A549 (cell line): ENCODE data around the gene COMT. TPM values are rescaled to one million over a fixed set of nuclear protein-coding genes. Genes with fewer than 3 reads are reported as not detected.

Source experiments
- ATAC-seq, 2 experiments: fragments of 200-7000 bp in 1 of 2; fragments of >200 bp in 1 of 2; cut with Nextera tagmentation in 1 of 2; cut with Tn5 transposase in 1 of 2; 3 replicates each; pipeline versions ENCODE4 v1.8.0 to v1.9.1; 2018 to 2020; ENCODE audit warnings: mild to moderate bottlenecking in 1 of 2, moderate library complexity in 1 of 2
- CTCF ChIA-PET: fragments of 300-600 bp; sonication (Branson Sonifier 250); formaldehyde crosslinking; extraction: SDS; loops from one replicate; lab custom pipeline; 2021; ENCODE audit warnings: antibody characterized with exemption, inconsistent platforms; lab: Yijun Ruan, JAX
- POLR2A ChIA-PET: fragments of 350-600 bp; formaldehyde crosslinking; extraction: SDS; loops from one replicate; lab custom pipeline; 2021; ENCODE audit warnings: antibody characterized with exemption, inconsistent platforms; lab: Yijun Ruan, JAX
- DNase-seq, 2 experiments: peaks; one replicate each; pipeline versions ENCODE4 v3.0.0 to v3.0.0-alpha.2; 2011 to 2016; ENCODE audit warnings: low read depth in 1 of 2, low spot score in 1 of 2
- FAIRE-seq: peaks from 2 replicates; lab custom pipeline; 2011; peaks lifted over from hg19 to GRCh38; lab: Jason Lieb, UNC
- H3K27ac ChIP-seq, 2 experiments: fragments of >200 bp; sonication (Bioruptor Twin); formaldehyde crosslinking; 3 replicates each; pipeline ENCODE4 v1.5.1; 2016 to 2017
- H3K4me1 ChIP-seq: fragments of >200 bp; sonication (Bioruptor Twin); formaldehyde crosslinking; 3 replicates; pipeline ENCODE4 v1.6.1; 2016
- H3K4me2 ChIP-seq: fragments of >200 bp; sonication (Bioruptor Twin); formaldehyde crosslinking; 3 replicates; pipeline ENCODE4 v1.6.1; 2016
- H3K4me3 ChIP-seq: fragments of >200 bp; sonication (Bioruptor Twin); formaldehyde crosslinking; 3 replicates; pipeline ENCODE4 v1.5.1; 2016
- H3K9me3 ChIP-seq: fragments of >200 bp; sonication (Bioruptor Twin); formaldehyde crosslinking; 3 replicates; pipeline ENCODE4 v1.6.1; 2016
- BHLHE40 ChIP-seq: IDR thresholded peaks from 2 replicates; pipeline ENCODE4 v1.6.1; 2012; ENCODE audit warnings: low read depth, low read length, inconsistent platforms
- CBX2 ChIP-seq: fragments of 200-600 bp; sonication (generic); IDR thresholded peaks from 2 replicates; pipeline ENCODE4 v1.6.1; 2016; ENCODE audit warnings: low read depth, mild to moderate bottlenecking, borderline replicate concordance
- CEBPB ChIP-seq, 2 experiments: fragments of >200 bp in 1 of 2; sonication (Bioruptor Twin) in 1 of 2; formaldehyde crosslinking in 1 of 2; IDR thresholded peaks; 2 replicates each; pipeline ENCODE4 v1.6.1; 2012 to 2016
- FOSB ChIP-seq: fragments of 250-450 bp; sonication (Bioruptor Pico); IDR thresholded peaks from 2 replicates; pipeline ENCODE4 v1.5.0; 2020; ENCODE audit warnings: mild to moderate bottlenecking, moderate library complexity
- FOXS1 ChIP-seq: fragments of 250-450 bp; sonication (Bioruptor Pico); IDR thresholded peaks from 2 replicates; pipeline ENCODE4 v1.5.0; 2020; ENCODE audit warnings: mild to moderate bottlenecking, moderate library complexity
- GATA3 ChIP-seq: IDR thresholded peaks from 2 replicates; pipeline ENCODE4 v1.6.1; 2012; ENCODE audit warnings: borderline replicate concordance
- HDAC2 ChIP-seq: fragments of 200-600 bp; sonication (generic); IDR thresholded peaks from 2 replicates; pipeline ENCODE4 v1.6.1; 2016
- HEYL ChIP-seq: fragments of 250-450 bp; sonication (Bioruptor Pico); IDR thresholded peaks from 2 replicates; pipeline ENCODE4 v1.8.0; 2021; ENCODE audit warnings: mild to moderate bottlenecking, moderate library complexity
- HOXB13 ChIP-seq: fragments of 250-450 bp; sonication (Bioruptor Pico); IDR thresholded peaks from 2 replicates; pipeline ENCODE4 v1.5.0; 2020; ENCODE audit warnings: low read depth, mild to moderate bottlenecking, moderate library complexity
- JUNB ChIP-seq: fragments of >200 bp; sonication (Bioruptor Twin); formaldehyde crosslinking; IDR thresholded peaks from 2 replicates; pipeline ENCODE4 v1.6.1; 2016
- MAFK ChIP-seq: fragments of 450-650 bp; IDR thresholded peaks from 2 replicates; pipeline ENCODE4 v1.6.1; 2014; ENCODE audit not compliant: partially characterized antibody
- MYC ChIP-seq: IDR thresholded peaks from 2 replicates; pipeline ENCODE4 v1.6.1; 2012; ENCODE audit warnings: mild to moderate bottlenecking, inconsistent platforms, low read length, improper control_type of control experiment, borderline replicate concordance
- NPAS2 ChIP-seq: fragments of 250-450 bp; sonication (Bioruptor Pico); IDR thresholded peaks from 2 replicates; pipeline ENCODE4 v1.8.0; 2022; ENCODE audit warnings: mild to moderate bottlenecking, moderate library complexity, borderline replicate concordance
- POLR2AphosphoS2 ChIP-seq: conservative IDR thresholded peaks from 2 replicates; pipeline ENCODE4 v1.6.1; 2012; ENCODE audit warnings: low read length, improper control_type of control experiment, inconsistent platforms
- RNF2 ChIP-seq: fragments of 200-600 bp; sonication (generic); IDR thresholded peaks from 2 replicates; pipeline ENCODE4 v1.6.1; 2016; ENCODE audit warnings: low read depth, mild to moderate bottlenecking, antibody characterized with exemption, moderate library complexity, borderline replicate concordance
- ZSCAN20 ChIP-seq: fragments of 250-450 bp; sonication (Bioruptor Pico); IDR thresholded peaks from 2 replicates; pipeline ENCODE4 v1.8.0; 2022; ENCODE audit warnings: mild to moderate bottlenecking, moderate library complexity
- WGBS: methylation state at CpG from one replicate; pipeline ENCODE4 v1.1.6; 2017; ENCODE audit errors: missing lambda C conversion rate; 5-methylcytosine and 5-hydroxymethylcytosine counted together
- polyA plus RNA-seq, 4 experiments: library from polyadenylated mRNA; depleted of rRNA in 3 of 4; stranded (reverse); fragments of >200 nt; fragmentation: RNase III in 1 of 4; extraction: RNeasy Plus Mini Kit Qiagen cat#74134 plus additional on column Dnase treatment in 1 of 4; gene quantifications; 2 replicates in 3 of 4; 3 replicates in 1 of 4; pipeline ENCODE4 v1.2.3, GENCODE V29; 2011 to 2017
- TF ChIP-seq, protein P1 (sequence below): fragments of 150-350 bp; IDR thresholded peaks from 2 replicates; pipeline ENCODE4 v1.6.1; 2014; ENCODE audit warnings: low read depth, mild to moderate bottlenecking, low read length
- TF ChIP-seq, protein P2 (sequence below): fragments of 200-600 bp; sonication (generic); IDR thresholded peaks from 2 replicates; pipeline ENCODE4 v1.6.1; 2016; ENCODE audit warnings: antibody characterized with exemption, mild to moderate bottlenecking, moderate library complexity
- TF ChIP-seq, protein P3 (sequence below): fragments of 250-450 bp; sonication (Bioruptor Pico); IDR thresholded peaks from 2 replicates; pipeline ENCODE4 v1.5.0; 2020; ENCODE audit warnings: low read depth, mild to moderate bottlenecking, moderate library complexity

The COMT gene
- polyA plus RNA-seq, 2 of the 4 experiments (the other 2 are of a cell fraction): 72.3 to 125 TPM

DNA sequence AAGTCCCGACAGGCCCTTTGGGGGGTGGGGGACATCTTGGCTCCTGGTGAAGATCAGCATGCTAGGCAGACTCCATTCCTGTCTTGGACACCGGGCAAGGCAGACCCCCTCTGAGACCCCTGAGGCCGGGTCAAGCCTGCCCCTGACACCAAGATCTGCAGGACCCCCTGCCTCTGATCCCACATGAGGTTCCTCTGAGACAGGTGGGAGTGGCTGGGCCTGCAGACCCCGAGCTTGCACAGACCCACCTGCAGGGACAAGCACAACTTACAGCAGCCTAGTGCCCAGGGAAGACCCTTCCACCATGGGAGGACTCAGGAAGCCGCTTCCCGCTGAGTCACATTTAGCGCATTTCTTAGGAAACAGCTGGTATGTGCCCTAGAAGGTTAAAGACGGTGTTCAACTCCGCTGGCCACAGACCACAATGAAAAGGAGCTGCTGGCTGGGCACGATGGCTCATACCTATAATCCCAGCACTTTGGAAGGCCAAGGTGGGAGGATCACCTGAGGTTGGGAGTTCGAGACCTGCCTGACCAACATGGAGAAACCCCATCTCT lies 59.6 kb downstream of the COMT start:
- FAIRE-seq (no peak), ATAC-seq (no peak), DNase-seq (no peak)
- peaks cover 11% of the 10 kb centered on the region for H3K9me3 ChIP-seq
- H3K4me3 ChIP-seq: no peak overlapping the region
- no peak overlapping the region for H3K4me2 ChIP-seq
- TF ChIP-seq FOXS1 (CRISPR knock-in tag) (no peak), FOSB (CRISPR knock-in tag) (no peak), RNF2 (no peak), CBX2 (no peak), HEYL (no peak), ZSCAN20 (CRISPR knock-in tag) (no peak), BHLHE40 (no peak)
- TF ChIP-seq, protein P1, sequence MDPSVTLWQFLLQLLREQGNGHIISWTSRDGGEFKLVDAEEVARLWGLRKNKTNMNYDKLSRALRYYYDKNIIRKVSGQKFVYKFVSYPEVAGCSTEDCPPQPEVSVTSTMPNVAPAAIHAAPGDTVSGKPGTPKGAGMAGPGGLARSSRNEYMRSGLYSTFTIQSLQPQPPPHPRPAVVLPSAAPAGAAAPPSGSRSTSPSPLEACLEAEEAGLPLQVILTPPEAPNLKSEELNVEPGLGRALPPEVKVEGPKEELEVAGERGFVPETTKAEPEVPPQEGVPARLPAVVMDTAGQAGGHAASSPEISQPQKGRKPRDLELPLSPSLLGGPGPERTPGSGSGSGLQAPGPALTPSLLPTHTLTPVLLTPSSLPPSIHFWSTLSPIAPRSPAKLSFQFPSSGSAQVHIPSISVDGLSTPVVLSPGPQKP: no peak
- ChIA-PET POLR2A (no interaction called here), CTCF (interaction anchor here (1.9 kb wide), 1 partner anchor 12 kb away, joined by 8 read pairs; no protein-coding TSS in a partner anchor)
- H3K4me1 ChIP-seq: no peaks in the 10 kb centered on the region
- 77% methylated on average over 9 of the region's 11 CpGs for WGBS
- no peak overlapping the region for H3K27ac ChIP-seq

DNA sequence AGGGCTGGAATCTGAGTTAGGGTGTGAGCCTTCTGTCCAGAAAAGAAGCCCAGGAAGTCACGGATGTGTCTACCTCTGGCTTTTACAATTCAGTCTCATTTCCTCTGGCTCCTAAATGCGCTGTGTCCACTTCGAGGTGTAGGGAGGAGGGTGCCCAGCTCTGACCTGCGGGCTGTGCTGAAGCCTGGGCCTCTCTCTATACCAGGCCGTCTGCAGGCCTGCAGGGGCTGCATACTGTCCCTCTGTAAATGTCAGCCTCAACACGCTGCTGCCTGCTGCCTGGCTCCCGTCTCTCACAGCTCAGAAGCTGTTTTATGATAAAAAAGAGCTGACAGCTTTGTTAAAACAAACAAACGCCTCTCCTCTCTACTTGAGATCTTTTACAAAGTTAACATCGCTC lies 60.6 kb downstream of the COMT start:
- ATAC-seq (no peak), DNase-seq (no peak), FAIRE-seq (no peak)
- TF ChIP-seq FOSB (CRISPR knock-in tag) (no peak), MAFK (no peak), HDAC2 (no peak), POLR2AphosphoS2 (no peak), JUNB (no peak), HOXB13 (CRISPR knock-in tag) (no peak), CEBPB (IDR thresholded peaks at IDR 0.05) (no peak), NPAS2 (no peak), GATA3 (no peak), MYC (no peak)
- TF ChIP-seq, protein P2, sequence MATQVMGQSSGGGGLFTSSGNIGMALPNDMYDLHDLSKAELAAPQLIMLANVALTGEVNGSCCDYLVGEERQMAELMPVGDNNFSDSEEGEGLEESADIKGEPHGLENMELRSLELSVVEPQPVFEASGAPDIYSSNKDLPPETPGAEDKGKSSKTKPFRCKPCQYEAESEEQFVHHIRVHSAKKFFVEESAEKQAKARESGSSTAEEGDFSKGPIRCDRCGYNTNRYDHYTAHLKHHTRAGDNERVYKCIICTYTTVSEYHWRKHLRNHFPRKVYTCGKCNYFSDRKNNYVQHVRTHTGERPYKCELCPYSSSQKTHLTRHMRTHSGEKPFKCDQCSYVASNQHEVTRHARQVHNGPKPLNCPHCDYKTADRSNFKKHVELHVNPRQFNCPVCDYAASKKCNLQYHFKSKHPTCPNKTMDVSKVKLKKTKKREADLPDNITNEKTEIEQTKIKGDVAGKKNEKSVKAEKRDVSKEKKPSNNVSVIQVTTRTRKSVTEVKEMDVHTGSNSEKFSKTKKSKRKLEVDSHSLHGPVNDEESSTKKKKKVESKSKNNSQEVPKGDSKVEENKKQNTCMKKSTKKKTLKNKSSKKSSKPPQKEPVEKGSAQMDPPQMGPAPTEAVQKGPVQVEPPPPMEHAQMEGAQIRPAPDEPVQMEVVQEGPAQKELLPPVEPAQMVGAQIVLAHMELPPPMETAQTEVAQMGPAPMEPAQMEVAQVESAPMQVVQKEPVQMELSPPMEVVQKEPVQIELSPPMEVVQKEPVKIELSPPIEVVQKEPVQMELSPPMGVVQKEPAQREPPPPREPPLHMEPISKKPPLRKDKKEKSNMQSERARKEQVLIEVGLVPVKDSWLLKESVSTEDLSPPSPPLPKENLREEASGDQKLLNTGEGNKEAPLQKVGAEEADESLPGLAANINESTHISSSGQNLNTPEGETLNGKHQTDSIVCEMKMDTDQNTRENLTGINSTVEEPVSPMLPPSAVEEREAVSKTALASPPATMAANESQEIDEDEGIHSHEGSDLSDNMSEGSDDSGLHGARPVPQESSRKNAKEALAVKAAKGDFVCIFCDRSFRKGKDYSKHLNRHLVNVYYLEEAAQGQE: no peak
- TF ChIP-seq, protein P3, sequence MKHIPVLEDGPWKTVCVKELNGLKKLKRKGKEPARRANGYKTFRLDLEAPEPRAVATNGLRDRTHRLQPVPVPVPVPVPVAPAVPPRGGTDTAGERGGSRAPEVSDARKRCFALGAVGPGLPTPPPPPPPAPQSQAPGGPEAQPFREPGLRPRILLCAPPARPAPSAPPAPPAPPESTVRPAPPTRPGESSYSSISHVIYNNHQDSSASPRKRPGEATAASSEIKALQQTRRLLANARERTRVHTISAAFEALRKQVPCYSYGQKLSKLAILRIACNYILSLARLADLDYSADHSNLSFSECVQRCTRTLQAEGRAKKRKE (CRISPR knock-in tag): no peak
- CTCF ChIA-PET: interaction anchor here (1.9 kb wide), 1 partner anchor 11 kb away, joined by 8 read pairs; no protein-coding TSS in a partner anchor
- POLR2A ChIA-PET: no interaction called here
- Histone ChIP-seq H3K9me3 (peaks cover 11% of the 10 kb centered on the region), H3K4me3 (no peak overlapping the region), H3K27ac (no peak overlapping the region), H3K4me1 (no peaks in the 10 kb centered on the region), H3K4me2 (no peak overlapping the region)
- 74% methylated on average over 9 of the region's 9 CpGs for WGBS
